ENCODE data around the gene SOX13.

DNA sequence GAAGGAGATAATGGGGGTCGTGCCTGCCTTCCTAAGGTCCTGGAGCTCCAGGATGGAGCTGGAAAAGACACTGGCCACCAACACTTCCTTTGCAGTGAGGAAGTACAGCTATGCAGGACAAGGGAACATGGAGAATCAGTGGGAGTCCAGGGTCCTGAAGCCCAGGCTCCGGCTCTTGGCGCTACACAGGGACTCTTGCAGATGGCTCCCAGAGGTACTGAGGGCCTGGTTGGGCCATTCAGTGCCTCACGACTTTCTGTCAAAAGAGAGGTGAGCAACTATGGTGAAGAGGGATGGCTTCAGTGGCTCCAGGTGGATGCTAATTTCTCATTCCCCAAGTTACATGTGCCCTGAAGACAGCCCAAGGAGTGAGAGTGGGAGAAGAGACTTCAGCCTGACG is 80.8 kb downstream of the SOX13 start:
- TF ChIP-seq POLR2A (IDR thresholded peaks at IDR 0.05; ENCODE audit: low read depth), result no peak
- TF ChIP-seq, protein P1, sequence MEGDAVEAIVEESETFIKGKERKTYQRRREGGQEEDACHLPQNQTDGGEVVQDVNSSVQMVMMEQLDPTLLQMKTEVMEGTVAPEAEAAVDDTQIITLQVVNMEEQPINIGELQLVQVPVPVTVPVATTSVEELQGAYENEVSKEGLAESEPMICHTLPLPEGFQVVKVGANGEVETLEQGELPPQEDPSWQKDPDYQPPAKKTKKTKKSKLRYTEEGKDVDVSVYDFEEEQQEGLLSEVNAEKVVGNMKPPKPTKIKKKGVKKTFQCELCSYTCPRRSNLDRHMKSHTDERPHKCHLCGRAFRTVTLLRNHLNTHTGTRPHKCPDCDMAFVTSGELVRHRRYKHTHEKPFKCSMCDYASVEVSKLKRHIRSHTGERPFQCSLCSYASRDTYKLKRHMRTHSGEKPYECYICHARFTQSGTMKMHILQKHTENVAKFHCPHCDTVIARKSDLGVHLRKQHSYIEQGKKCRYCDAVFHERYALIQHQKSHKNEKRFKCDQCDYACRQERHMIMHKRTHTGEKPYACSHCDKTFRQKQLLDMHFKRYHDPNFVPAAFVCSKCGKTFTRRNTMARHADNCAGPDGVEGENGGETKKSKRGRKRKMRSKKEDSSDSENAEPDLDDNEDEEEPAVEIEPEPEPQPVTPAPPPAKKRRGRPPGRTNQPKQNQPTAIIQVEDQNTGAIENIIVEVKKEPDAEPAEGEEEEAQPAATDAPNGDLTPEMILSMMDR (IDR thresholded peaks at IDR 0.05), result no peak

Data from esophagus muscularis mucosa (tissue), 3 donors.